Measurements from ENCODE around the gene CSNK1G3. TPM values are rescaled to one million over a fixed set of nuclear protein-coding genes. Genes with fewer than 3 reads are reported as not detected.

The CSNK1G3 gene
- total RNA-seq, 1 experiment from 2014 or later = 21.6 TPM

GRCh38 chr5:123651234-123651633, 139.3 kb downstream of the CSNK1G3 start:
- ChIA-PET POLR2A (ENCODE audit: unreplicated experiment) (no interaction called here), CTCF (no interaction called here)
- TF ChIP-seq EZH2phosphoT487 (IDR thresholded peaks at IDR 0.05; ENCODE audit: borderline replicate concordance, low read length) (no peak), CTCF (conservative IDR thresholded peaks at IDR 0.05; ENCODE audit: low read depth, low read length) (no peak), EZH2 (IDR thresholded peaks at IDR 0.05; ENCODE audit: low read length, unreplicated experiment) (no peak)
- no TSS peak for BruUV-seq (replicated peaks)
- H3K9ac ChIP-seq (ENCODE audit: low read length) = no peak overlapping the region
- H3K4me2 ChIP-seq (ENCODE audit: low read length) = no peak overlapping the region
- H3K27ac ChIP-seq (ENCODE audit: low read length) = no peak overlapping the region
- H2AFZ ChIP-seq (ENCODE audit: low read length) = no peak overlapping the region
- H3K36me3 ChIP-seq (ENCODE audit: low read depth, low read length) = no peaks in the 10 kb centered on the region
- intact Hi-C loops (cut with micrococcal nuclease) = no loop called here
- H3K9me3 ChIP-seq (ENCODE audit: low read length) = no peaks in the 10 kb centered on the region
- DNase-seq (no peak), ATAC-seq (no peak)
- no peaks in the 10 kb centered on the region for H3K9me2 ChIP-seq (replicated peaks; ENCODE audit: low read length)
- H3K79me2 ChIP-seq (ENCODE audit: low read length) = no peaks in the 10 kb centered on the region
- H3K27me3 ChIP-seq (ENCODE audit: low read length) = no peaks in the 10 kb centered on the region
- no peaks in the 10 kb centered on the region for H4K20me1 ChIP-seq (ENCODE audit: low read length)
- no peaks in the 10 kb centered on the region for H3K4me1 ChIP-seq (ENCODE audit: insufficient read depth, low read length)
- no peak overlapping the region for H3K4me3 ChIP-seq (ENCODE audit: low read length)
- no peaks in the 10 kb centered on the region for H3F3A ChIP-seq (ENCODE audit: low read length, unreplicated experiment)

GRCh38 chr5:123659011-123659410, 147.0 kb downstream of the CSNK1G3 start:
- Histone ChIP-seq H3K9me2 (replicated peaks; ENCODE audit: low read length) (no peaks in the 10 kb centered on the region), H4K20me1 (ENCODE audit: low read length) (no peaks in the 10 kb centered on the region), H3K9ac (ENCODE audit: low read length) (no peak overlapping the region), H3K4me1 (ENCODE audit: insufficient read depth, low read length) (no peaks in the 10 kb centered on the region), H3K36me3 (ENCODE audit: low read depth, low read length) (no peaks in the 10 kb centered on the region), H3F3A (ENCODE audit: low read length, unreplicated experiment) (no peaks in the 10 kb centered on the region), H2AFZ (ENCODE audit: low read length) (no peak overlapping the region), H3K27me3 (ENCODE audit: low read length) (no peaks in the 10 kb centered on the region), H3K9me3 (ENCODE audit: low read length) (no peaks in the 10 kb centered on the region), H3K4me2 (ENCODE audit: low read length) (no peak overlapping the region), H3K79me2 (ENCODE audit: low read length) (no peaks in the 10 kb centered on the region), H3K27ac (ENCODE audit: low read length) (no peak overlapping the region), H3K4me3 (ENCODE audit: low read length) (no peak overlapping the region)
- POLR2A ChIA-PET (ENCODE audit: unreplicated experiment) = no interaction called here
- no TSS peak for BruUV-seq (replicated peaks)
- TF ChIP-seq EZH2 (IDR thresholded peaks at IDR 0.05; ENCODE audit: low read length, unreplicated experiment) (no peak), EZH2phosphoT487 (IDR thresholded peaks at IDR 0.05; ENCODE audit: borderline replicate concordance, low read length) (no peak), CTCF (conservative IDR thresholded peaks at IDR 0.05; ENCODE audit: low read depth, low read length) (no peak)
- ATAC-seq = no peak
- intact Hi-C loops (cut with micrococcal nuclease) = no loop called here
- CTCF ChIA-PET = no interaction called here
- DNase-seq = no peak

DNA sequence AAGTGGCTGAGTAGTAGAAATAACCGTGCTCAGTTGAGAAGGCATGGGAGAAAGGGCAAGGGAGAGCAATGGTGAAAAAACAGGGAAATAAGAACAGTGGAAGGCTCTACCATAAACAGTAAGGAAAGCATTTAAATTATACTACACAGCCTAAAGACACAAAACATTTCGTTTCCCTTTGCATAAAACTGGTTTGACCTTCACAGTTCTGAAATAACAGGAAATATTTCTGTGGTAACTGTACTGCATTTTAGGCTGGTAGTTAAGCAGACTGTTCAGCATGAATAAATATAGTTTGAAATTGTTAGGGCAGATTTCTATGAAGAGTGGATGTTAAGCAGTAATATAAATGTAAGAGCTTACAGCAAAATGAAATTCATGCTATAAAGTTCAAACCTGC, 147.5 kb downstream of the CSNK1G3 start:
- no peaks in the 10 kb centered on the region for H3K4me1 ChIP-seq (ENCODE audit: insufficient read depth, low read length)
- H2AFZ ChIP-seq (ENCODE audit: low read length) = no peak overlapping the region
- H3K4me2 ChIP-seq (ENCODE audit: low read length) = no peak overlapping the region
- H3K79me2 ChIP-seq (ENCODE audit: low read length) = no peaks in the 10 kb centered on the region
- no peaks in the 10 kb centered on the region for H3K27me3 ChIP-seq (ENCODE audit: low read length)
- H3K27ac ChIP-seq (ENCODE audit: low read length) = no peak overlapping the region
- CTCF ChIA-PET = no interaction called here
- intact Hi-C loops (cut with micrococcal nuclease) = no loop called here
- no peak overlapping the region for H3K9ac ChIP-seq (ENCODE audit: low read length)
- H3K4me3 ChIP-seq (ENCODE audit: low read length) = no peak overlapping the region
- TF ChIP-seq EZH2phosphoT487 (IDR thresholded peaks at IDR 0.05; ENCODE audit: borderline replicate concordance, low read length) (no peak), EZH2 (IDR thresholded peaks at IDR 0.05; ENCODE audit: low read length, unreplicated experiment) (no peak), CTCF (conservative IDR thresholded peaks at IDR 0.05; ENCODE audit: low read depth, low read length) (no peak)
- no peaks in the 10 kb centered on the region for H3K36me3 ChIP-seq (ENCODE audit: low read depth, low read length)
- no TSS peak for BruUV-seq (replicated peaks)
- DNase-seq (no peak), ATAC-seq (no peak)
- H3F3A ChIP-seq (ENCODE audit: low read length, unreplicated experiment) = no peaks in the 10 kb centered on the region
- H3K9me3 ChIP-seq (ENCODE audit: low read length) = no peaks in the 10 kb centered on the region
- H4K20me1 ChIP-seq (ENCODE audit: low read length) = no peaks in the 10 kb centered on the region
- POLR2A ChIA-PET (ENCODE audit: unreplicated experiment) = no interaction called here
- H3K9me2 ChIP-seq (replicated peaks; ENCODE audit: low read length) = no peaks in the 10 kb centered on the region
